HG03342 (cell line): Measurements from ENCODE around the gene FAM133A.

Source experiments
- ATAC-seq: cut with Tn5 transposase; IDR thresholded peaks from one replicate; pipeline ENCODE4 v1.9.1; 2021; ENCODE audit warnings: mild to moderate bottlenecking, moderate library complexity; ENCODE audit not compliant: unreplicated experiment

The FAM133A gene

DNA sequence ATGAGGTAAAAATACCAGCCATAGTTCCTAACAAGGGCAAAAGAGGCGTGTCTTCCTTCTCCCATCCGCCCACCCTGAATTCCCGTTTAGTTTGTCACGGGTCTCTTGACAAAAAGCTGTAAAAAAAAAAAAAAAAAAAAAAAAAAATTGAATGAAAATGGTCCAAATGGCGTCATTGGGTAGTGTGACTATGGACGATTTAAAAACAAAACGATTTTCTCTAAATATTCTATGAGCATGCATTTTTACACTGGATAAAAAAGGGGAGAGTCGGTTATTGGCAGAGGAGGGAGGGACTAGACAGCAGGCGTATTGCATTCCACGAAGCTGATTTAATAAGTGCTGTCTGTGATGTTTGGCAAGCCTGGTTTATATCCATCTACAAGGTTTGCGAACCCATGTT, at the start of gene FAM133A:
Gene FAM133A (plus strand): TSS at position 338 of the 403 bp plus-strand sequence. CDS start 35,214 bp downstream, outside the sequence.
- ATAC-seq: no peak

DNA sequence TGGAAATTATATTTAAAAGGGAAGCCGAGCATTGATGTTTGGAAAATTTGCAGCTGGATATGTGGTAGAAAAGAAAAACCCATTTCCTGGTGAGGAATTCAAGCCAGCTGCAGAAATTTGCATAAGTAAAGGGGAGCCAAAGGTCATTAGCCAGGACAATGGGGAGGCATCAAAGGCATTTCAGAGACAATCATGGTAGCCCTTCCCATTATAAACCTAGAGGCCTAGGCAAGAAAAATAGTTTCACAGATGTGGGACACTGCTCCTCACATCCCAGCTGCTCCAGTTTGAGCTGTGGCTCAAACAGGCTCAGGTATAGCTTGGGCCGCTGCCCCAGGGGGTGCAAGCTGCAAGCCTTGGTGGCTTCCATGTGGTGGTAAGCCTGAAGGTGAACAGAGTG, 36.4 kb upstream of the FAM133A start:
- no peak for ATAC-seq

GRCh38 chrX:93649381-93649780, 24.6 kb upstream of the FAM133A start:
- no peak for ATAC-seq

DNA sequence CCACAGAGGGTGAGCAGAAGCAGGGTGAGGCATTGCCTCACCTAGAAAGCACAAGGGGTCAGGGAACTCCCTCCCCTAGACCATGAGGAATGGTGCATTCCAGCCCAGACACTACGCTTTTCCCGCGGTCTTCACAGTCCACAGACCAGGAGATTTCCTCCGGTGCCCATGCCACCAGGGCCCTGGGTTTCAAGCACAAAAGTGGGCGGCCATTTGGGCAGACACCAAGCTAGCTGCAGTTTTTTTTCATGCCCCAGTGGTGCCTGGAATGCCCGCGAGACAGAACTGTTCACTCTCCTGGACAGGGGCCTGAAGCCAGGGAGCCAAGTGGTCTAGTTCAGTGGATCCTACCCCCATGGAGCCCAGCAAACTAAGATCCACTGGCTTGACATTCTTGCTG, 13.4 kb upstream of the FAM133A start:
- no peak for ATAC-seq

DNA sequence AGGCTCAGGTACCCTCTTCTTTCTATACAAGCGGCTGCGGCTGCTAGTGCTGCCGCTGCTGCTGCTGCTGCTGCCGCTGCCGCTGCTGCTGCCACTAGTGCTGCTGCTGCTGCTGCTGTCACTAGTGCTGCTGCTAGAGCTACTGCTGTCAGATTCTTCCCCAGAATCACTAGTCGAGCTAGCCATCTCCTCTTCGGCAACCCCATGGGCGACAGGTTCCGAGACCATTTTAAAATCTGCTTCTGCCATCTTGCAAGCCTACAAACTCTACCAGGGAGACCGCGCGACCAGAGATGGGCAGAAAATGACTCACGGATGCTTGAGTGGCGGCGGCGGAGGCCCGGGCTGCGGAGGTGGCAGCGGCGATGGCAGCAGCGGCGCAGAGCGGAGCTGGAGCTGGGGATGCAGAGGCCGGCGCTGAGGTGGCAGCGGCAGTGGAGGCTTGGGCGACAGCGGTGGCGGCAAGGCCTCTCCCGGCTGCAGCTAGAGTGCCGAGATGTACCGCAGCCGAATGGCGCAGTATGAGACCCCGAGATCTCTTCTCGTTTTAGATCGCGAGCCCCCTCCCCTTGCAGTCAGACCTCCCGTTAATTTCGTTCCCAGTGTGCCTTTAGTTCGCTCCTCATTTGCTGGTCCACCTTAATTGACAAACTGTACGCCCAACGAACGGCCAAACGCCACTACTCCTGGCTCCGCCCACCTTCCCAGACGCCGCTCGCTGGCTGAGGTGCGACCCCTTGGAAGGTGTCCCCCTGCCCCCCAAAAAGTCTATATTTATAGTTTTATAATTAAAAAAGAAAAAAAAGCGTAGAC, 744 bp upstream of the FAM133A start, which contains the start of gene NAP1L3:
Gene NAP1L3 (minus strand): TSS at position 523 of the 813 bp plus-strand sequence. CDS start 274 bp downstream, at position 249.
- ATAC-seq: no peak

GRCh38 chrX:93695981-93696380, 22.0 kb downstream of the FAM133A start:
- ATAC-seq: no peak

- no peak for ATAC-seq
These were observed 29.7 kb downstream of the FAM133A start for GRCh38 chrX:93703701-93704100.

- no peak for ATAC-seq
These were observed 37.1 kb downstream of the FAM133A start for GRCh38 chrX:93711076-93711475.

GRCh38 chrX:93741811-93742210, 67.8 kb downstream of the FAM133A start:
- ATAC-seq: no peak

GRCh38 chrX:93760163-93760562, 86.2 kb downstream of the FAM133A start:
- no peak for ATAC-seq
